ENCODE data around the gene FAM193B.

FAM193B gene

GRCh38 chr5:177508221-177508611 lies 46.1 kb downstream of the FAM193B start:
- no peak for DNase-seq (ENCODE audit: low spot score)
- in situ Hi-C loops (cut with MboI; ENCODE audit: low pct_unique_long_range_greater_than_20kb, low sequenced_read_pairs, unreplicated experiment): no loop called here
- no peak for TF ChIP-seq CTCF (IDR thresholded peaks at IDR 0.05; ENCODE audit: extremely low read depth, insufficient read depth, missing control alignments)

- in situ Hi-C loops (cut with MboI; ENCODE audit: low pct_unique_long_range_greater_than_20kb, low sequenced_read_pairs, unreplicated experiment): no loop called here
- no peak for TF ChIP-seq CTCF (IDR thresholded peaks at IDR 0.05; ENCODE audit: extremely low read depth, insufficient read depth, missing control alignments)
Measured at GRCh38 chr5:177507596-177508220, 46.7 kb downstream of the FAM193B start.

GRCh38 chr5:177507165-177507564 lies 47.2 kb downstream of the FAM193B start:
- in situ Hi-C loops (cut with MboI; ENCODE audit: low pct_unique_long_range_greater_than_20kb, low sequenced_read_pairs, unreplicated experiment): no loop called here
- DNase-seq (ENCODE audit: low spot score): no peak
- peak; percentile 20 for TF ChIP-seq CTCF (IDR thresholded peaks at IDR 0.05; ENCODE audit: extremely low read depth, insufficient read depth, missing control alignments)

More at GRCh38 chr5:177507596-177508220, 46.7 kb downstream of the FAM193B start:
- DNase-seq (ENCODE audit: low spot score): no peak

- TF ChIP-seq CTCF (IDR thresholded peaks at IDR 0.05; ENCODE audit: extremely low read depth, insufficient read depth, missing control alignments): no peak
- no peak for DNase-seq (ENCODE audit: low spot score)
- in situ Hi-C loops (cut with MboI; ENCODE audit: low pct_unique_long_range_greater_than_20kb, low sequenced_read_pairs, unreplicated experiment): no loop called here
Measured at GRCh38 chr5:177505075-177505474, 49.3 kb downstream of the FAM193B start.

- TF ChIP-seq CTCF (IDR thresholded peaks at IDR 0.05; ENCODE audit: extremely low read depth, insufficient read depth, missing control alignments): no peak
- in situ Hi-C loops (cut with MboI; ENCODE audit: low pct_unique_long_range_greater_than_20kb, low sequenced_read_pairs, unreplicated experiment): no loop called here
- no peak for DNase-seq (ENCODE audit: low spot score)
Measured at GRCh38 chr5:177504086-177505056, 50.0 kb downstream of the FAM193B start.

- no peak for TF ChIP-seq CTCF (IDR thresholded peaks at IDR 0.05; ENCODE audit: extremely low read depth, insufficient read depth, missing control alignments)
- in situ Hi-C loops (cut with MboI; ENCODE audit: low pct_unique_long_range_greater_than_20kb, low sequenced_read_pairs, unreplicated experiment): no loop called here
- DNase-seq (ENCODE audit: low spot score): no peak
Measured at GRCh38 chr5:177503351-177504085, 50.8 kb downstream of the FAM193B start.
